Activated T-cell treated with anti-CD3 and anti-CD28 coated beads, Interleukin-2, amount 50 U/mL, for 24 hours (primary cell): ENCODE measurements around the gene AQP7.
"Not testable (repeated sequence)": the region's sequence is repeated elsewhere in the genome, so short reads cannot be mapped to it uniquely, and the experiment has no call there.

Experiments
- DNase-seq: peaks from one replicate; pipeline ENCODE4 v3.0.0-alpha.2; 2020
- H3K27ac Mint-ChIP-seq: 2 replicates; pipeline ENCODE4 v1.8.0; 2020; ENCODE audit warnings: mild to moderate bottlenecking, mixed read lengths
- H3K27me3 Mint-ChIP-seq: 2 replicates; pipeline ENCODE4 v1.8.0; 2020; ENCODE audit warnings: mixed read lengths
- H3K36me3 Mint-ChIP-seq: 2 replicates; pipeline ENCODE4 v1.8.0; 2020; ENCODE audit warnings: low read depth, mixed read lengths
- H3K4me1 Mint-ChIP-seq: 2 replicates; pipeline ENCODE4 v1.8.0; 2020; ENCODE audit warnings: low read depth, mixed read lengths
- H3K4me3 Mint-ChIP-seq: 2 replicates; pipeline ENCODE4 v1.8.0; 2020; ENCODE audit warnings: mild to moderate bottlenecking, moderate library complexity, mixed read lengths
- H3K9me3 Mint-ChIP-seq: 2 replicates; pipeline ENCODE4 v1.8.0; 2020; ENCODE audit warnings: mixed read lengths

The AQP7 gene

DNA sequence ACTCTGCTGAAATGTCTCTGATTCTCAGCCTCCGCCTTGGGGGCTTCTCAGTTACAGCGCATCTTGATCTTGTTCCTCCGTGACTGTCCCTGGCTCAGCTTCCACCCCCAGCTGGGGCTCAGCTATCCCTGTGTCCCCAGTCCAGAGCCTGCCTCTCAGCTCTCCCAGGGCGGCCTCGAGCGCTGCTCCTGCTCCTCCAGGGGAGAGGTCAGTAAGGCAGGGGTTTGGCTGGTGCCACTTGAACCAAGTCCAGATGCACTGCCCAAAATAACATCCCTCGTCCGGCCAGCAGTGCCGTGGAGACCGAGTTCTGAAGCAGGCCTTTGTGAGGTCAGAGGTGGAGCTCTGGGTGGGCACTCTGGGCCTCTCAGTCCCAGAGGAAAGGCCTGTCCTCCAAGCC, at the start of gene AQP7:
AQP7 (minus strand) TSS at position 198 of the 400 bp plus-strand sequence. CDS start 1,306 bp downstream, outside the sequence.
- not testable (repeated sequence) for H3K27me3 Mint-ChIP-seq, H3K36me3 Mint-ChIP-seq, DNase-seq, H3K9me3 Mint-ChIP-seq, H3K4me1 Mint-ChIP-seq, H3K4me3 Mint-ChIP-seq, H3K27ac Mint-ChIP-seq

DNA sequence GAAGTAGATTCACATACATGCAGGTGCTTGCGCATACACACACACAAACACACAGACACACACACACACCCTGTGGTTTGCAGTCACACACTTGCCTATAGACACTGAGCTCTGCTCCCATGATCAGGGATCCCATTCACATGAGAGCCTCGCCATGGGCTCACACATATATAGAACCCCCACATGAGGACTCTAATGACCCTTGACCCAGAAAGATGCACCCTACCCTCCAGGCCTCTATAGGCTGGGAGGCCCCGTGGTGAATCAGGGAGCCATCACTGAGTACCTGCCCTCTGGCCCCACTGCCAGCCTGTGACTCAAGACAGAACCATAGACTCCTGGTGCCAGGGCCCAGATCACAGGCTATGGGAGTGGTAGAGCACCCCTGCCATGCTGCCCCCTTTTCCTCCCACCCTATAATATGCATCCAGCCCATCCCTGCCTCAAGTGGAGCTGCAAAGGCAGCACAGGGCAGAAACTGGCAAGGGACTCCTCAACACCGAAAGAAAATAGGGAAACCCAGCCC, 48.3 kb upstream of the AQP7 start:
- no peaks in the 10 kb centered on the region for H3K36me3 Mint-ChIP-seq
- peaks cover 71% of the 10 kb centered on the region for H3K4me1 Mint-ChIP-seq
- H3K4me3 Mint-ChIP-seq, result no peak overlapping the region
- H3K27ac Mint-ChIP-seq, result peak overlapping the region; percentile 50
- H3K9me3 Mint-ChIP-seq, result no peaks in the 10 kb centered on the region
- no peaks in the 10 kb centered on the region for H3K27me3 Mint-ChIP-seq
- peak; percentile 27 for DNase-seq

DNA sequence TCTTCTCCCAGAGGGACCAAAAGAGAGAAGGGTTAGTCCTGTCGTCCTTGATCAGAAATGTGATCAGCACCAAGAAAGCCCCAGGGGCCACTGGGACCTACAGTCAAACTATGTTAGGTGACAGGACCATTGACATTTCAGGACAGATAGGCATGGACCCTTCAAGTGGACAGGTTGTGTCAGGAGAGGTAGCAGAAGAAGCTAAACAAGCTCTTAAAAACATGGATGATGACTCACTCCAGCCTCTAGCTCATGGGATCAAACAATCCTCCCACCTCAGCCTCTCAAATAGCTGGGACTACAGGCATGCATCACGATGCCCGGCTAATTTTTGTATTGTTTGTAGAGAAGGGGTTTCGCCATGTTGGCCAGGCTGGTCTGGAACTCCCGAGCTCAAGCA, 47.3 kb upstream of the AQP7 start:
- no peaks in the 10 kb centered on the region for H3K27me3 Mint-ChIP-seq
- H3K9me3 Mint-ChIP-seq, result no peaks in the 10 kb centered on the region
- no peak overlapping the region for H3K27ac Mint-ChIP-seq
- no peak for DNase-seq
- H3K4me1 Mint-ChIP-seq, result peaks cover 76% of the 10 kb centered on the region
- H3K4me3 Mint-ChIP-seq, result no peak overlapping the region
- H3K36me3 Mint-ChIP-seq, result no peaks in the 10 kb centered on the region

DNA sequence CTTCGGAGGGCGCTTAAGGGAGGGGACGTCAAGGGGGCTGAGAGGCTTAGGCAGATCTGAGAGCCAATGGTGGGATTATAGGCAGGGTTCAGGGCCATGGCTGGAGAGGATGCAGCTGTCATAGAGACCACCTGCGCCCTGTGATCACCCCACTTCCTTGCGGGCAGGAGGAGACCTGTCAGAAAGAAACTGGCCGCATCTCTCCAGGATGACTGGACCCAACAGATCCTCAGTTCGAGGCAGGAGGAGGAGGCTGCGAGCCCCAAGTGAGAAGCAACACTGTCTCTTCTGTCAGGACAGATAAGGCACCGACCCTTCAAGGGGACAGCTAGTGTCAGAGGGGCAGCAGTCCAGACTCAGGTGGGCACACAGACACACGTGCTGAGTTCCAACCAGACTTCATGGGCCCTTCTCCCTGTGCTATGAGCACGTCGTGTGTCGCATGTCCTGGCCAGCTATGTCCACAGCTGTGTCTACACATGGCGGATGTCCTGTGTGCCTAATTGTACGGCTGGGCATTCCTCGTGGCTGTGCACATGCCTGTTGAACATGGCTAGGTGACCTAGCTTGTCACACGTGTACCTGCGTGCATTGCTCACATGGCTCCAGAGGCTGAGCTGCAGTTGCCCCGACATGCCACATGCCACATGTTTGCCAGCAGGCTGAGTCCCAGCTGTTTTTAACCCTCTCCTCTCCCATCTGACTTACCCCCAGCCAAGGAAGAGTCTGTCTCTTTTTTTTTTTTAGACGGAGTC, 45.6 kb upstream of the AQP7 start:
- H3K27ac Mint-ChIP-seq, result peak overlapping the region; percentile 92
- no peaks in the 10 kb centered on the region for H3K9me3 Mint-ChIP-seq
- peak overlapping the region; percentile 84 for H3K4me3 Mint-ChIP-seq
- no peak for DNase-seq
- H3K4me1 Mint-ChIP-seq, result peaks cover 69% of the 10 kb centered on the region
- H3K36me3 Mint-ChIP-seq, result peaks cover 7% of the 10 kb centered on the region
- H3K27me3 Mint-ChIP-seq, result no peaks in the 10 kb centered on the region

DNA sequence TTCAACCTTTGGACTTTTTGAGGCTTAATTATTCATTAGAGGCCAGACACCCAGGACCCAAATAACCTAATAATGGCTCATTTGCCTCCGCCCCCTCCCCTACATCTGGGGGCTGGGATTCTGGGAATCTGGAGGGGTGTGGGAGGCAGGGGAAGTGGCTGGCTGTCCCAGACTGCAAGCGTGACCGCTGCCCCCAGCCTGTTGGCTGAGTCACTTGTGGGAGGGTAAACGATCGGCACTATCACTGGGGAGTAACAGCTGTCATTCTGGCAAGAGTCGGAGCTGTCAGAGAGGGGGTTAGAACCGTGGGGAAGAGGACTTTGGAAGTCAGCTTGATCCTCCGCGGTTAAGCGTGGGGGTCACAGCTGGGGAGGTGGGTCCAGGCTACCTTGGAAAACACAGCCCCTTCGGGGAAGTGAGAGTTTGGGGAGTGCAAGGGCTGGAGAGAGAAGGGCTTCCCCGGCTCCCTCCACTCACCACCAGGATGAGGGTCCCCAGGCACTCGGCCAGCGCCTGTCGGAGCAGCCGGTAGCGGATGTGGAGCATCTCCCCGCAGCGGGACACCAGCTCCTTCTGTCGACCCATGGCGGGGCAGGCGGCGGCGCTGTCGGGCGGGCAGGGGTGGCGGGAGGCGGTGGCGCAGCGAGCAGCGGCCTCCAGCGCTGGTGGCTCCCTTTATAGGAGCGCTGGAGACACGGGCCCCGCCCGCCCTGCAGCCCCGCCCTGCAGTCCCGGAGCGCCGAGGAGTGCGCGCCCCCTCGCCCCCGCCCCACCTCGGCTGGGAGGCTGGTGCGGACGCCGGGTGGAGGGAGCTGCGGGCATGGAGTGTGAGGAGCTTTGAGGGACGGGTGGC, 44.8 kb upstream of the AQP7 start, which contains the start of gene AQP3:
AQP3 (minus strand) TSS at position 648 of the 853 bp plus-strand sequence; CDS start at position 585, 63 bp downstream.
- H3K4me3 Mint-ChIP-seq, result peak within 1 kb of the TSS; percentile 84
- H3K27ac Mint-ChIP-seq, result peak within 1 kb of the TSS; percentile 95
- peaks cover 13% of the 10 kb centered on the region for H3K36me3 Mint-ChIP-seq
- H3K4me1 Mint-ChIP-seq, result peaks cover 61% of the 10 kb centered on the region
- peak; percentile 80 for DNase-seq
- H3K27me3 Mint-ChIP-seq, result no peaks in the 10 kb centered on the region
- no peaks in the 10 kb centered on the region for H3K9me3 Mint-ChIP-seq

DNA sequence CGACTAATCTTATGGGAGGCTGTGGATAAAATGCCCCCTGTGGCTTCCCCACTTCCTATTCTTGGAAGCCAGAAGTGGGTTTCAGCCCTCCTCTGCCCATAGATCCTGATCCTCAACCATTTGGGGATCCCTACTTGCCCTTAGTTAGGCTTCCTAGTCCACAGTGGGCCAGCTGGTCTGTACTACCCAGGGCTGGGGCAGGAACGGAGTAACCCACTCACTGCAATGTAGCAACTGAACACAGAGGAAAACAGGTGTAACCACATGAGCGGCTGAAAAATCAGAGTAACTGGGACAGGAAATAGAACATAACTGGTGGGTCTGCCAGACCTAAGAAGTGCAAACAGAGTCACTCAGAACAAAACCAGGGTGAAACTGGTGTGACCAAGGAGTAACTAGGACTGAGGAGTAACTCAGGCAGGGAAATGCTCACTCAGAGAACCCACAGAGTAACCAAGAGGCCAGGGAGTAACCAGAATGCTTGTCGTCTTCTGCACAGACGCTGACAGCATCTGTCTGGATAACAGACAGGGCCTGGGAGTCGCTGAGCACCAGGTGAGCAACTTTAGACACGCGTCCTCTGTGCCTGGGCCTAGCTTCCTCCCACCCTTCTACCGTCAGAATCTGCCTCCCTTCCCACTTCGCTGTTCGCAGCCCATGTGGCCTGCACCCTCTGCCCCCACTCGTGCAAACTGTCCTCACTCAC, 44.0 kb upstream of the AQP7 start:
- H3K4me3 Mint-ChIP-seq, result peak overlapping the region; percentile 84
- H3K27ac Mint-ChIP-seq, result peak overlapping the region; percentile 95
- peaks cover 17% of the 10 kb centered on the region for H3K36me3 Mint-ChIP-seq
- DNase-seq, result peak; percentile 73
- peaks cover 59% of the 10 kb centered on the region for H3K4me1 Mint-ChIP-seq
- no peaks in the 10 kb centered on the region for H3K27me3 Mint-ChIP-seq
- no peaks in the 10 kb centered on the region for H3K9me3 Mint-ChIP-seq

DNA sequence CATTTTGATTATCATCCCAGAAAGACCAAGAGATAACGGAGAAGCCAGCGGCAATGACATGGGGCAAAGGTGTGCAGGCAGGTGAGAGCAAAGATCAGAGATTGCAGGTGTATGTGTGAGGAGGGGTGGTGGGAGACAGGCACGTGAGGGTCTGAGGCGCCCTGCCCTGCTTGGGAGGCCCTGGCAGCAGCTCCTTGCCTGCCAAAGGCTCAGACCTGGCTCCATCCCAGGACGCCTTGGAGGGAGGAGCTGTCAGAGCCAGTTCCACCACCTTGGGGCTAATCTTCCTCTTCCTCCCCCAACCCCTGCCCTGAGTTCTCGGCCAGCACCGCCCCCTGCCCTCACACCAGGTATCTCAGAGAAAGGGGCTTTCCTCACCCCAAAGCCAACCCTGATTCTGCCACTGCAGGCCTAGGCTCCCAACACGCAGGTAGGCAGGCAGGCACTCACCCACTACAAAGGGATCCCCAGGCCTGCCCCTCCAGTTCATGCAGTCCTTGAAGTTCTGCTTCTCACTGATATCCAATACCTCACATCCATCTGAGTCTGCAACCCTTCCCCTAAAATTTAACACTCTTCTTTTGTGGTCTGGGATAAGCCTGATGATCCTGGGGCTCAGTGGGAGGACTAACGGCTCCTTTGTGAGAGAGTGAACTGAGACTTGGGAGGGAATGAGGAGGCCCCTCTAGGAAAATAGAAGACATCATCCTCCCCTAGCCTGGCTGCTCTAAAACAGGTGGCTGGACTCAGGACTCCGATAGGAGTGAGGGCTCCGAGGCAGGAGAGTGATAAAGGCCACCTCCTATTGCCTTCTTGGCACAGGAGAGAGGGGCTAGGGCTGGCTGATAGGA, 43.2 kb upstream of the AQP7 start:
- H3K9me3 Mint-ChIP-seq, result no peaks in the 10 kb centered on the region
- H3K4me3 Mint-ChIP-seq, result peak overlapping the region; percentile 84
- peaks cover 57% of the 10 kb centered on the region for H3K4me1 Mint-ChIP-seq
- peaks cover 20% of the 10 kb centered on the region for H3K36me3 Mint-ChIP-seq
- peak overlapping the region; percentile 95 for H3K27ac Mint-ChIP-seq
- DNase-seq, result peak; percentile 38
- no peaks in the 10 kb centered on the region for H3K27me3 Mint-ChIP-seq

DNA sequence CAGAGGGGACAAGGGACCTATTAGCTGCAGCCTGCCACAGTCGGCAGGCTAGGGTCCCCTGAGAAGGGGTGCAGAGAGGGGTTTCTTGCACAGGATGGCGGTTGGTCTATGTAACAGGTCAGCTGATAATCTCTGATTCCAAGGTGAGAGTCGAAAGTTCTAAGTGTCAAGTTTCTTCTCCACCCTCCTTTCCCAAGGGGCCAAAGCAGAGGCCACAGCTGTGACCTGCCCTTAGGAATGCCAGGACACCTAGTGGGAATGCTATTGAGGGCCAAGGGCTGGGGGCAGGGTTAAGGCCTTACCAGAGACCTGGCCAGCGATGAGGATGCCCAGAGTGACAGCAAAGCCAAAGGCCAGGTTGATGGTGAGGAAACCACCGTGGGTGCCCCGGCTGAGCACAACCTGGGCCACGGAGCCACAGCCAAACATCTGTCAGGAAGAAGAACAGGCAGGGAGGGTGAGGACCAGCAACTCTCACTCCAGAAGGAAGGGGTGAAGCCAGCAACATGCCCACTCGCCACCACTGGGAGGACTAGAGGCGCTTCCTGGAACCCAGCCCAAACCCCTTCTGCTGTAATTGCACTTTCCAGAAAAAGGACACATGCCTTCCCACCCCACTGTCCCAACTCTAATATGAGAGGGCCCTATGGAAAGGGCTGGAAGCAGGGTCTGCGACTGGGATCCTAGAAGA, 41.2 kb upstream of the AQP7 start:
- no peaks in the 10 kb centered on the region for H3K27me3 Mint-ChIP-seq
- no peaks in the 10 kb centered on the region for H3K9me3 Mint-ChIP-seq
- H3K36me3 Mint-ChIP-seq, result peaks cover 27% of the 10 kb centered on the region
- H3K4me3 Mint-ChIP-seq, result no peak overlapping the region
- H3K27ac Mint-ChIP-seq, result peak overlapping the region; percentile 26
- peak; percentile 28 for DNase-seq
- peaks cover 53% of the 10 kb centered on the region for H3K4me1 Mint-ChIP-seq

DNA sequence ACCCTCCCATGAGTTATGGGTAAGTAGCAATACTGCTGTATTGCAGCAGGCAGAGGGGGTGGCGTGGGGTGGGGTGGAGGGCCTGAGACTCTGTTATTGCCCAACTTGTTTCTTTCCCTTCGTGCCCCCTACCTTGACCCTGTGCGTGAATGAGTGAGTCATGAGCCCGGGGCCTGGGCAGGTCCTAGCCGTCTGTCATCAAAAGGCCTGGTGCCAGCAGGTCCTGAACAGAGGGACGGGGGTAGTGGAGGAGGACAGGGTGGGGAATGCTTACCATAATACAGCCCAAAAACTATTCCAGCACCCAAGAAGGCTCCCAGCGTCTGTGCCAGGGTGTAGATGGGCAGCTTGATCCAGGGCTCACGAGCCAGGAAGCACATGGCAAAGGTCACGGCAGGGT, 40.7 kb upstream of the AQP7 start:
- H3K4me1 Mint-ChIP-seq, result peaks cover 47% of the 10 kb centered on the region
- H3K36me3 Mint-ChIP-seq, result peaks cover 27% of the 10 kb centered on the region
- DNase-seq, result peak; percentile 18
- no peak overlapping the region for H3K4me3 Mint-ChIP-seq
- no peak overlapping the region for H3K27ac Mint-ChIP-seq
- H3K27me3 Mint-ChIP-seq, result no peaks in the 10 kb centered on the region
- no peaks in the 10 kb centered on the region for H3K9me3 Mint-ChIP-seq

DNA sequence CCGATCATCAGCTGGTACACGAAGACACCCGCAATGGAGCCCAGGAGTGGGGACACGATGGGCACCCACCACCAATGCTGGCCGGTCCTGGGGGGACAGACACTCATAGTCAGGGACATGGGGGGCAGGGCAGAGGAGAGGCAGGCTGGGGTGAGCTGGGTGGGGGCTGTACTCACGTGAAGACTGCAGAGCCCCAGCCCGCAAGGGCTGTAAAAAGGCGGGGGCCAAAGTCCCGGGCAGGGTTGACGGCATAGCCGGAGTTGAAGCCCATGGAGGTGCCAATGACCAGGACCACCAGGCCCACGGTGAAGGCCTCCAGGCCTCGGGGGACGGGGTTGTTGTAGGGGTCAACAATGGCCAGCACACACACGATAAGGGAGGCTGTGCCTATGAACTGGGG, 39.8 kb upstream of the AQP7 start:
- Mint-ChIP-seq H3K27ac (no peak overlapping the region), H3K36me3 (peaks cover 27% of the 10 kb centered on the region), H3K4me3 (no peak overlapping the region), H3K27me3 (no peaks in the 10 kb centered on the region), H3K4me1 (peaks cover 43% of the 10 kb centered on the region), H3K9me3 (no peaks in the 10 kb centered on the region)
- peak; percentile 25 for DNase-seq

DNA sequence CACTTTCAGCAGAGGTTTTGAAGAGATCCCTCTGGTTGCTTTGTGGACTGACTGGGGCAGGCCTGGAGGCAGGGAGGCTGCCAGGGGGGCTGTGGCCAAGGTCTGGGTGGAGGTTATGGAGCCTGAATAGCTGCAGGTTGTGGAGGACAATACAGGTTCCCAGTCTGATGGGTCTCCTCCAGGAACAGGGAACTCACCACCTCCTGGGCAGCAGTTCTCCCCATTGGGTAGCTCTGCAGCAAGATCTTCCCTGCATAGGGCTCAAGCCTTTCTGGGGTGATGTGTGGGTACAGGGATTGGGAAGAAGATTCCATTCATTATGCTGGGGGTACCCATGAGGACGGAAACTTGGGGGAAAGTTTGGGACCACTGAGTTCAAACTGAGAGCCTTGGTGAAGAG, 38.2 kb upstream of the AQP7 start:
- no peaks in the 10 kb centered on the region for H3K9me3 Mint-ChIP-seq
- H3K27me3 Mint-ChIP-seq, result no peaks in the 10 kb centered on the region
- no peak for DNase-seq
- peaks cover 28% of the 10 kb centered on the region for H3K4me1 Mint-ChIP-seq
- no peak overlapping the region for H3K4me3 Mint-ChIP-seq
- H3K27ac Mint-ChIP-seq, result peak overlapping the region; percentile 15
- H3K36me3 Mint-ChIP-seq, result peaks cover 27% of the 10 kb centered on the region

DNA sequence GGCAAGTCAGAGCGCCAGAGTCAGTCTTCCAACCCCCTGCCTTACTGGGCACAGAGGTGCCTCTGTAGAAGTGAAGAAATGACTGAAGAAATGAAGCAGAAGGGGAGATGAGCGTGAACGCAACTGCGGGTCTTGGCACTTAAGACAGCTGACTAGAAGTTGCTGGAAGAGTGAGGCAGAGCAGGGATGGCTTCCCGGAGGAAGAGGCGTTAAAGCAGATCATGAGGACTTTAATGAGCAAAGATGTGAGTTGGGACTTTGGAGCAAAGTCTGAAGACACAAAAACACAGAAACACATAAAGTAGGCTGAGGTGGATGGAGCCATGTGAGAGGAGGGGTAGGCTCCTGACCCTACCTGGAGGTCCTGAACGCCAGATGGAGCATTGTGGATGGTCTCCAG, 37.8 kb upstream of the AQP7 start:
- Mint-ChIP-seq H3K4me3 (no peak overlapping the region), H3K27ac (peak overlapping the region; percentile 15)

DNA sequence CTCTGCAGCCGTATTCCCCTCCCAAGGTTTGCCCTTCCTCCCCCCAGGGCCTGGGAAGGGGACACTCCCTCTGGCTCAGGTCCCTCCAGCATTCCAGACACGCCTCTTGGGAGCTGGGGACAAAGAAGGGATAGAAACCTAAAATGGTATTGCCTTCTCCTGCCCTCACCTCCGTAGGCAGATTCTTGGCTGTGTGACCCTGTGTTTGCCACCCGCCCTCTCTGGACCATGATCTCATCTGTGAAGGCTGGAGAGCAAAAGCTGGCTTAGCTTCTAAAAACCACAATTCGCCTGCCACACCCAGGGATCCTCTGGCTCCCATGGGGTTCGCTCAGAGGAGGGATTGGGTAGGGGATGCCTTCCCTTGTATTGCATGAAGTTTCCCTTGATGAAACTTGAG, 37.4 kb upstream of the AQP7 start:
- H3K27me3 Mint-ChIP-seq, result no peaks in the 10 kb centered on the region
- no peak overlapping the region for H3K4me3 Mint-ChIP-seq
- no peak overlapping the region for H3K27ac Mint-ChIP-seq
- H3K36me3 Mint-ChIP-seq, result peaks cover 27% of the 10 kb centered on the region
- peaks cover 19% of the 10 kb centered on the region for H3K4me1 Mint-ChIP-seq
- DNase-seq, result no peak
- no peaks in the 10 kb centered on the region for H3K9me3 Mint-ChIP-seq

More for the DNA sequence above, 37.8 kb upstream of the AQP7 start:
- no peaks in the 10 kb centered on the region for H3K27me3 Mint-ChIP-seq
- no peaks in the 10 kb centered on the region for H3K9me3 Mint-ChIP-seq
- H3K4me1 Mint-ChIP-seq, result peaks cover 24% of the 10 kb centered on the region
- peaks cover 27% of the 10 kb centered on the region for H3K36me3 Mint-ChIP-seq
- DNase-seq, result no peak
